ENCODE measurements around the gene TSPAN12.

- TF ChIP-seq CTCF (IDR thresholded peaks at IDR 0.05 in 2 of 3, conservative IDR thresholded peaks at IDR 0.05 in 1 of 3; ENCODE audit: borderline replicate concordance in 1 of 3, insufficient read depth in 1 of 3, low read depth in 2 of 3, low read length in 2 of 3) (no peak), EZH2 (IDR thresholded peaks at IDR 0.05) (no peak), POLR2A (IDR thresholded peaks at IDR 0.05; ENCODE audit: borderline replicate concordance, extremely low read depth, insufficient read depth, insufficient read length) (no peak), EZH2phosphoT487 (IDR thresholded peaks at IDR 0.05; ENCODE audit: borderline replicate concordance) (no peak)
Measured at GRCh38 chr7:120802751-120803150, 55.2 kb downstream of the TSPAN12 start.
